Heart left ventricle (tissue), 16 donors: ENCODE data around the gene TMEM184C. TPM values are rescaled to one million over a fixed set of nuclear protein-coding genes. Genes with fewer than 3 reads are reported as not detected.

Experiments
- ATAC-seq, 4 donors: fragments of 200-7000 bp; cut with Tn5 transposase; one replicate each; pipeline ENCODE4 v1.9.1; 2020 to 2022; ENCODE audit warnings: moderate library complexity in 4 of 4, mild to moderate bottlenecking in 3 of 4, moderate number of reproducible peaks in 1 of 4
- DNase-seq, 5 donors: peaks; one replicate each; pipeline ENCODE4 v3.0.0-alpha.2; 2020
- H3K27ac ChIP-seq, 12 donors: fragments of 200-600 bp; sonication (generic) in 4 of 12; one replicate each; pipeline versions ENCODE4 v1.5.0 to v1.8.0; 2016 to 2022; ENCODE audit warnings: mild to moderate bottlenecking in 2 of 12
- H3K27me3 ChIP-seq, 9 donors: fragments of 200-600 bp; sonication (generic) in 2 of 9; one replicate each; pipeline versions ENCODE4 v1.5.1 to v1.8.0; 2016 to 2022; ENCODE audit warnings: mild to moderate bottlenecking in 3 of 9
- H3K36me3 ChIP-seq, 9 donors: fragments of 200-600 bp; sonication (generic) in 2 of 9; one replicate each; pipeline versions ENCODE4 v1.5.0 to v1.8.0; 2018 to 2022; ENCODE audit warnings: mild to moderate bottlenecking in 2 of 9
- H3K4me1 ChIP-seq, 12 donors: fragments of 200-600 bp; sonication (generic) in 4 of 12; one replicate each; pipeline versions ENCODE4 v1.5.0 to v1.8.0; 2016 to 2022; ENCODE audit warnings: mild to moderate bottlenecking in 3 of 12
- H3K4me3 ChIP-seq, 12 donors: fragments of 200-600 bp; sonication (generic) in 4 of 12; one replicate each; pipeline versions ENCODE4 v1.5.0 to v1.8.0; 2017 to 2022; ENCODE audit warnings: mild to moderate bottlenecking in 9 of 12, moderate library complexity in 4 of 12
- H3K9me3 ChIP-seq, 12 donors: fragments of 200-600 bp; sonication (generic) in 4 of 12; one replicate each; pipeline versions ENCODE4 v1.5.0 to v1.8.0; 2016 to 2022; ENCODE audit warnings: mild to moderate bottlenecking in 1 of 12
- CTCF ChIP-seq, 12 donors: fragments of 200-600 bp; sonication (generic) in 4 of 12; IDR thresholded peaks; one replicate each; pipeline versions ENCODE4 v1.5.0 to v1.8.0; 2018 to 2022; ENCODE audit warnings: antibody characterized with exemption in 12 of 12, mild to moderate bottlenecking in 5 of 12
- POLR2A ChIP-seq, 2 donors: fragments of 450-650 bp; IDR thresholded peaks; one replicate each; pipeline ENCODE4 v1.6.1; 2017; ENCODE audit warnings: antibody characterized with exemption in 2 of 2, mild to moderate bottlenecking in 2 of 2, moderate library complexity in 2 of 2
- WGBS, 4 donors: extraction: QIAGEN DNeasy Blood & Tissue Kit in 2 of 4; methylation state at CpG; one replicate each; pipeline versions ENCODE4 v1.1.5 to v1.1.7; 2013 to 2018; 5-methylcytosine and 5-hydroxymethylcytosine counted together
- intact Hi-C, 10 donors: fragments of 100-400 bp; cut with DNase I; formaldehyde crosslinking; loops; one replicate each; pipeline versions ENCODE4 v1.11.1 to v1.14.2; 2022
- polyA plus RNA-seq, 2 donors: library from polyadenylated mRNA; stranded (reverse); fragments of 200-250 nt; gene quantifications; one replicate each; pipeline ENCODE4 v1.2.3, GENCODE V29; 2013
- total RNA-seq, 9 donors: library from RNA; depleted of rRNA in 2 of 9; stranded (reverse); fragments of >200 nt in 2 of 9; fragmentation: NEBNext Ultra II Directional in 3 of 9; extraction: Animal tissue kit (Norgen Biotek cat#: 25700) in 3 of 9; gene quantifications; one replicate each; pipeline versions ENCODE4 v1.1.0 to v1.2.4, GENCODE V29; 2016 to 2023
- donor health status: ischemic (EF 13 %, LVEDD 7.1; RV severe dilation, severe dysfunction).
- donor health status: healthy with polysubstance abuse.
- donor health status: DM: no; HTN: yes; CAD: no.
- donor health status: DM: no; HTN: no; CAD: no.
- donor health status: ischemic (EF 25% LVEDD 6.9; RV normal size, moderate dysfunction).
- donor health status: ischemic (EF 25% LVEDD 5.7; RV mildly dilated, moderate dysfunction).
- donor health status: healthy.
- donor health status: DM: yes; HTN: yes; CAD: no.
- donor health status: ischemic (EF 35%, LVEDD 5.7; RV mildly dilated, moderate dysfunction).
- donor health status: nonischemic (EF 11% LVEDD 7.7; RV severe dilation, severe dysfunction).
- donor health status: DM: yes; HTN: yes; CAD: no.
- donor health status: PGD.
- donor health status: ischemic (EF 29% LVEDD 5.4; RV normal size, mild dysfunction).
- donor health status: nonischemic (EF 23%, LVEDD 6.1; RV moderate dilation, normal function).

TMEM184C gene
- total and polyA plus RNA-seq, 11 donors: 4.2 to 29.4 (median 26.2) TPM

DNA sequence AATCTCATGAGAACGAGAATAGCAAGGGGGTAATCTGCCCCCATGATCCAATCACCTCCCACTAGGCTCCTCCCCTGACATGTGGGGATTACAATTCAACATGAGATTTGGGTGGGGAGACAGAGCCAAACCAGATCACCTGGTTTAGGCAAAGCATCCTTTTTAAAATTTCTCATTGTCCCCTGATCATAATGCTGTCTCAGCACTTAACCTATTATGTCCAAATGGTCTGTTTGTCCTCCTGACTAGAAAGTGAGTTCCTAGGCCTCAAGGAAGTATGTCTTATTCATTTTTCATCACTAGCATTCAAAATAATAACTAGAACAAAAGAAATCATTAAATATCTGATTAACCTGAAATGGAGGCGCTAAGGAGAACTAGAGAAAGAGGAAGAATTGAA lies 74.6 kb downstream of the TMEM184C start:
- no peak overlapping the region for H3K4me3 ChIP-seq
- H3K36me3 ChIP-seq: no peaks in the 10 kb centered on the region
- no peak overlapping the region for H3K27ac ChIP-seq
- DNase-seq (no peak), ATAC-seq (no peak)
- TF ChIP-seq POLR2A (IDR thresholded peaks at IDR 0.05) (no peak), CTCF (IDR thresholded peaks at IDR 0.05) (no peak)
- H3K9me3 ChIP-seq: no peaks in the 10 kb centered on the region
- H3K4me1 ChIP-seq: no peaks in the 10 kb centered on the region
- WGBS, 4 donors: 74 to 88% (median 84%) methylated on average over 2 of the region's 2 CpGs
- H3K27me3 ChIP-seq: no peaks in the 10 kb centered on the region
- intact Hi-C loops: no loop called here

- intact Hi-C loops: no loop called here
- ATAC-seq (no peak), DNase-seq (no peak)
- H3K27ac ChIP-seq: no peak overlapping the region
- H3K4me3 ChIP-seq: no peak overlapping the region
- TF ChIP-seq CTCF (IDR thresholded peaks at IDR 0.05): no peak
- TF ChIP-seq POLR2A (IDR thresholded peaks at IDR 0.05): no peak
- H3K27me3 ChIP-seq: no peaks in the 10 kb centered on the region
- H3K36me3 ChIP-seq: no peaks in the 10 kb centered on the region
- 87 to 91% (median 91%) methylated on average over 3 of the region's 3 CpGs for WGBS, 4 donors
- no peaks in the 10 kb centered on the region for H3K9me3 ChIP-seq
- H3K4me1 ChIP-seq: no peaks in the 10 kb centered on the region
These were observed 76.0 kb downstream of the TMEM184C start for GRCh38 chr4:147693218-147693617.

DNA sequence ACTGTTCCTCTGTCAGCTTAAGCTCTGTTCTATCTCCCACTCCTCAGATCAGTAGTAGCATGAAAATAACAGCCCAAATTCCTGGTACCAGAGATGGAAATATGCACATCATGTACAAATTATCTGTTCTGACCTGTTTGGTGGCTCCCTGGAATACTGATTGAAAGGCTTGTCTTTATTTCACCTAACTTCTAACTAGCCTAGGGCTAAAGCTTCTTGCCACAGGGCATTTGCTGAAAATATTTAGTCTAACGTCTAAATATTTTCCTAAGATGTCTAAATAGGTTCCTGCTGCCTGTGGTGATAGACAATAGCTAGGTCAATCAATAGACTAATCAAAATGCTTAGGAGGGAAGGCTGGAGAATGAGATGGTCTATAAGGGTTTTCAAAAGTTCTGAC lies 79.7 kb downstream of the TMEM184C start:
- ATAC-seq (no peak), DNase-seq (no peak)
- TF ChIP-seq CTCF (IDR thresholded peaks at IDR 0.05) (no peak), POLR2A (IDR thresholded peaks at IDR 0.05) (no peak)
- Histone ChIP-seq H3K27me3 (no peaks in the 10 kb centered on the region), H3K36me3 (no peaks in the 10 kb centered on the region), H3K4me3 (no peak overlapping the region), H3K9me3 (peaks cover 0 to 20% (median 3%) of the 10 kb centered on the region in 12 donors), H3K27ac (no peak overlapping the region), H3K4me1 (no peaks in the 10 kb centered on the region)
- intact Hi-C loops: no loop called here
- WGBS, 4 donors: 61 to 83% (median 70%) methylated on average over 1 of the region's 1 CpG

GRCh38 chr4:147704846-147705245 lies 87.6 kb downstream of the TMEM184C start:
- DNase-seq: no peak
- no peaks in the 10 kb centered on the region for H3K27me3 ChIP-seq
- no peaks in the 10 kb centered on the region for H3K36me3 ChIP-seq
- H3K9me3 ChIP-seq: peaks cover 0 to 9% (median 0%) of the 10 kb centered on the region in 12 donors
- WGBS, 4 donors: 83 to 87% (median 85%) methylated on average over 1 of the region's 1 CpG
- no peak for TF ChIP-seq CTCF (IDR thresholded peaks at IDR 0.05)
- no peak for TF ChIP-seq POLR2A (IDR thresholded peaks at IDR 0.05)
- no peak overlapping the region for H3K4me3 ChIP-seq
- H3K27ac ChIP-seq: no peak overlapping the region
- peaks cover 0 to 7% (median 0%) of the 10 kb centered on the region in 12 donors for H3K4me1 ChIP-seq
- intact Hi-C loops: no loop called here
- no peak for ATAC-seq
